K562 (cell line): Measurements from ENCODE around the gene AHNAK. TPM values are rescaled to one million over a fixed set of nuclear protein-coding genes. Genes with fewer than 3 reads are reported as not detected.

ENCODE experiments used
- AFF1 ChIP-seq, 2 experiments: fragments of 450-650 bp; IDR thresholded peaks; 2 replicates each; pipeline ENCODE4 v1.6.1; 2018; ENCODE audit warnings: mild to moderate bottlenecking in 2 of 2, low read depth in 1 of 2; ENCODE audit not compliant: partially characterized antibody in 2 of 2
- ARID3A ChIP-seq: IDR thresholded peaks from 2 replicates; pipeline ENCODE4 v1.6.1; 2012; ENCODE audit warnings: low read depth, low read length, improper control_type of control experiment, borderline replicate concordance
- CHAMP1 ChIP-seq: fragments of 450-650 bp; IDR thresholded peaks from 2 replicates; pipeline ENCODE4 v1.6.1; 2016; ENCODE audit warnings: mild to moderate bottlenecking
- ESRRB ChIP-seq: fragments of 250-450 bp; sonication (Bioruptor Pico); IDR thresholded peaks from 2 replicates; pipeline ENCODE4 v1.5.0; 2020; ENCODE audit warnings: mild to moderate bottlenecking, moderate library complexity, borderline replicate concordance
- FOXP4 ChIP-seq: sonication (generic); formaldehyde crosslinking; IDR thresholded peaks from 2 replicates; pipeline ENCODE4 v1.8.0; 2022; ENCODE audit warnings: mild to moderate bottlenecking, missing genetic modification reagents, borderline replicate concordance
- JUN ChIP-seq, 2 experiments: sonication (generic) in 1 of 2; formaldehyde crosslinking in 1 of 2; IDR thresholded peaks; 2 replicates each; pipeline versions ENCODE4 v1.6.1 to v1.8.0; 2012 to 2022; ENCODE audit warnings: borderline replicate concordance in 2 of 2, mild to moderate bottlenecking in 2 of 2, improper control_type of control experiment in 1 of 2, low read depth in 1 of 2, low read length in 1 of 2, missing genetic modification reagents in 1 of 2
- MAFF ChIP-seq: IDR thresholded peaks from 2 replicates; pipeline ENCODE4 v1.6.1; 2012; ENCODE audit warnings: low read length, improper control_type of control experiment
- NR2C2 ChIP-seq, 2 experiments: fragments of 200-800 bp in 1 of 2; sonication (Bioruptor generic) in 1 of 2; sonication (generic) in 1 of 2; formaldehyde crosslinking in 1 of 2; IDR thresholded peaks; 2 replicates each; pipeline versions ENCODE4 v1.6.1 to v1.8.0; 2016 to 2022; ENCODE audit warnings: mild to moderate bottlenecking in 1 of 2, missing compliant biosample characterization in 1 of 2, missing genetic modification characterization in 1 of 2, missing genetic modification reagents in 1 of 2
- PHF21A ChIP-seq: fragments of 450-650 bp; IDR thresholded peaks from 2 replicates; pipeline ENCODE4 v1.6.1; 2017; ENCODE audit warnings: low read depth, borderline replicate concordance
- POLR2AphosphoS2 ChIP-seq: IDR thresholded peaks from 2 replicates; pipeline ENCODE4 v1.6.1; 2012; ENCODE audit warnings: low read length, improper control_type of control experiment
- RB1 ChIP-seq: fragments of 450-650 bp; IDR thresholded peaks from 2 replicates; pipeline ENCODE4 v1.6.1; 2017; ENCODE audit warnings: low read depth, mild to moderate bottlenecking
- SFPQ ChIP-seq: fragments of 200-400 bp; formaldehyde crosslinking; IDR thresholded peaks from 2 replicates; pipeline ENCODE4 v1.6.1; 2017; ENCODE audit warnings: mild to moderate bottlenecking, low read depth, low read length, moderate library complexity
- polyA plus RNA-seq, 8 experiments: library from polyadenylated mRNA; depleted of rRNA in 4 of 8; stranded (reverse) in 5 of 8; unstranded in 3 of 8; fragments of >200 nt; fragmentation: Nextera tagmentation in 2 of 8; fragmentation: Illumina TruSeq in 1 of 8; extraction: Ambion mirVana in 2 of 8; extraction: Trizol in 1 of 8; gene quantifications; 2 replicates each; pipeline versions ENCODE4 v1.2.1 to v1.2.3, GENCODE V29; 2011 to 2014; ENCODE audit warnings: inconsistent platforms in 1 of 8, missing spikeins in 1 of 8
- total RNA-seq, 7 experiments: library from RNA; depleted of rRNA in 6 of 7; stranded (reverse); fragments of >200 nt in 6 of 7; fragmentation: Illumina TruSeq in 2 of 7; extraction: Trizol in 2 of 7; gene quantifications; 2 replicates each; pipeline versions ENCODE4 v1.2.1 to v1.2.3, GENCODE V29; 2011 to 2021; ENCODE audit warnings: low replicate concordance in 1 of 7

Gene AHNAK
- total and polyA plus RNA-seq, 9 of the 15 experiments (the other 6 are each of a cell fraction or from before 2014, with no cell fraction given), result 1.5 to 89.7 (median 45.0) TPM

GRCh38 chr11:62556108-62556874, 9.7 kb upstream of the AHNAK start (continued):
- no peak for TF ChIP-seq SFPQ
- peak; percentile 74 for TF ChIP-seq NR2C2 (CRISPR knock-in tag; IDR thresholded peaks at IDR 0.05)
- peak; percentile 64 for TF ChIP-seq NR2C2 (tag; IDR thresholded peaks at IDR 0.05)
- no peak; the same call in 1 of the 2 replicates for TF ChIP-seq MAFF
- TF ChIP-seq ARID3A, result no peak
- TF ChIP-seq POLR2AphosphoS2, result no peak
- no peak for TF ChIP-seq CHAMP1
- TF ChIP-seq RB1, result no peak
- no peak for TF ChIP-seq PHF21A
- TF ChIP-seq JUN (IDR thresholded peaks at IDR 0.05; ENCODE audit: borderline replicate concordance, low read depth, low read length), result peak; percentile 26; the same call in 1 of the 2 replicates
- no peak for TF ChIP-seq JUN (CRISPR knock-in tag; IDR thresholded peaks at IDR 0.05; ENCODE audit: borderline replicate concordance)
- TF ChIP-seq ESRRB (CRISPR knock-in tag), result no peak
- no peak for TF ChIP-seq FOXP4
- TF ChIP-seq AFF1 (IDR thresholded peaks at IDR 0.05; ENCODE audit: low read depth in 1 of 2, partially characterized antibody in 2 of 2), result no peak
